ENCODE measurements around the gene RPS21. TPM values are rescaled to one million over a fixed set of nuclear protein-coding genes. Genes with fewer than 3 reads are reported as not detected.

RPS21 gene
- total and polyA plus RNA-seq, 2 of the 13 experiments (the other 11 are each of a cell fraction or from before 2014, with no cell fraction given) = 2,647 to 11,063 TPM

- peak; percentile 79; the same call in 1 of the 2 replicates for TF ChIP-seq AKNA (CRISPR knock-in tag; IDR thresholded peaks at IDR 0.05; ENCODE audit: borderline replicate concordance)
- TF ChIP-seq TFDP2 (CRISPR knock-in tag; IDR thresholded peaks at IDR 0.05) = peak; percentile 97
- no peak for TF ChIP-seq CC2D1A (CRISPR knock-in tag; IDR thresholded peaks at IDR 0.05)
- peak; percentile 93 for TF ChIP-seq ZSCAN21 (CRISPR knock-in tag; IDR thresholded peaks at IDR 0.05; ENCODE audit: borderline replicate concordance)
- TF ChIP-seq ZNF275 (CRISPR knock-in tag; IDR thresholded peaks at IDR 0.05; ENCODE audit: borderline replicate concordance) = peak; percentile 92; the same call in 1 of the 2 replicates
- no peak for TF ChIP-seq ZNF883 (CRISPR knock-in tag; IDR thresholded peaks at IDR 0.05; ENCODE audit: not compliant biosample characterization)
- TF ChIP-seq IKZF4 (CRISPR knock-in tag; IDR thresholded peaks at IDR 0.05; ENCODE audit: borderline replicate concordance, low read depth, not compliant biosample characterization) = peak; percentile 76
- TF ChIP-seq ZFP62 (CRISPR knock-in tag; IDR thresholded peaks at IDR 0.05) = peak; percentile 95
- peak; percentile 91 for TF ChIP-seq ZNF687 (CRISPR knock-in tag; IDR thresholded peaks at IDR 0.05)
- TF ChIP-seq ZNF790 (CRISPR knock-in tag; IDR thresholded peaks at IDR 0.05; ENCODE audit: borderline replicate concordance) = no peak
- TF ChIP-seq TRIM22 (IDR thresholded peaks at IDR 0.05) = no peak
- peak; percentile 21; the same call in 1 of the 2 replicates for TF ChIP-seq TFAP4 (IDR thresholded peaks at IDR 0.05; ENCODE audit: borderline replicate concordance, low read depth)
- TF ChIP-seq HOXA9 (CRISPR knock-in tag; IDR thresholded peaks at IDR 0.05; ENCODE audit: borderline replicate concordance) = no peak
These were observed 20.5 kb downstream of the RPS21 start, which contains the start of gene CABLES2 (continued) for GRCh38 chr20:62407221-62407992.

Measured in HepG2 (cell line).